Endothelial cell of umbilical vein (primary cell): Measurements from ENCODE around the gene ISL2. TPM values are rescaled to one million over a fixed set of nuclear protein-coding genes. Genes with fewer than 3 reads are reported as not detected.

Source experiments
- BruUV-seq: library from RNA; stranded (reverse); fragments of 400-500 nt; replicated peaks from 2 replicates; lab custom pipeline; 2021; lab: Mats Ljungman, UMichigan
- CTCF ChIA-PET: fragments of 300-600, 350-600 bp; sonication (Branson Sonifier 250); formaldehyde crosslinking; loops from one replicate; lab custom pipeline; 2021; ENCODE audit warnings: antibody characterized with exemption, inconsistent platforms; lab: Charles Lee
- POLR2A ChIA-PET: fragments of 300-600, 350-600 bp; sonication (Branson Sonifier 250); formaldehyde crosslinking; loops from one replicate; lab custom pipeline; 2021; ENCODE audit warnings: antibody characterized with exemption, inconsistent platforms; lab: Charles Lee
- DNase-seq: peaks from one replicate; pipeline ENCODE4 v3.0.0-alpha.2; 2011; ENCODE audit warnings: low read depth, low spot score
- FAIRE-seq: peaks from 2 replicates; lab custom pipeline; 2011; peaks lifted over from hg19 to GRCh38; lab: Jason Lieb, UNC
- H2AFZ ChIP-seq: 2 replicates; pipeline ENCODE4 v1.6.0; 2012; ENCODE audit warnings: low read depth, low read length, control low read depth, inconsistent platforms
- H3K27ac ChIP-seq: 2 replicates; pipeline ENCODE4 v1.5.1; 2011; ENCODE audit warnings: low read depth, mild to moderate bottlenecking, control low read depth, low read length, moderate library complexity; ENCODE audit not compliant: insufficient read depth
- H3K27me3 ChIP-seq, 2 experiments: 2 replicates each; pipeline versions ENCODE4 v1.6.0 to v1.6.1; 2011; ENCODE audit warnings: low read length in 2 of 2, mixed read lengths in 1 of 2; ENCODE audit not compliant: control insufficient read depth in 2 of 2, insufficient read depth in 2 of 2
- H3K36me3 ChIP-seq, 2 experiments: 2 replicates in 1 of 2; 3 replicates in 1 of 2; pipeline ENCODE4 v1.5.1; 2011; ENCODE audit warnings: low read length in 2 of 2, mild to moderate bottlenecking in 1 of 2, moderate library complexity in 1 of 2; ENCODE audit not compliant: control insufficient read depth in 2 of 2, insufficient read depth in 2 of 2; ENCODE audit errors: extremely low read depth in 1 of 2
- H3K4me1 ChIP-seq: 3 replicates; pipeline ENCODE4 v1.5.1; 2011; ENCODE audit warnings: mild to moderate bottlenecking, low read length; ENCODE audit not compliant: control insufficient read depth, insufficient read depth; ENCODE audit errors: extremely low read depth
- H3K4me2 ChIP-seq: 2 replicates; pipeline ENCODE4 v1.6.1; 2011; ENCODE audit warnings: low read length, control low read depth, mixed read lengths; ENCODE audit not compliant: insufficient read depth
- H3K4me3 ChIP-seq, 3 experiments: fragments of 200-600 bp in 1 of 3; sonication (generic), shearing (Covaris generic) in 1 of 3; replicated peaks in 1 of 3; 2 replicates each; pipeline ENCODE4 v1.5.1; 2011 to 2016; ENCODE audit warnings: control low read depth in 3 of 3, low read length in 3 of 3, mild to moderate bottlenecking in 2 of 3, inconsistent platforms in 1 of 3, low read depth in 1 of 3, moderate library complexity in 1 of 3; ENCODE audit not compliant: insufficient read depth in 1 of 3
- H3K79me2 ChIP-seq: 2 replicates; pipeline ENCODE4 v1.6.0; 2012; ENCODE audit warnings: low read length, inconsistent platforms; ENCODE audit not compliant: control insufficient read depth, insufficient read depth
- H3K9ac ChIP-seq: replicated peaks from 2 replicates; pipeline ENCODE3; 2011; ENCODE audit warnings: low read length, control low read depth; ENCODE audit not compliant: insufficient read depth; ENCODE audit errors: extremely low read depth
- H3K9me1 ChIP-seq: replicated peaks from 3 replicates; pipeline ENCODE4 v1.6.0; 2011; ENCODE audit warnings: mild to moderate bottlenecking, low read length; ENCODE audit not compliant: control insufficient read depth, insufficient read depth; ENCODE audit errors: extremely low read depth
- H3K9me3 ChIP-seq: replicated peaks from 2 replicates; pipeline ENCODE4 v1.5.1; 2012; ENCODE audit warnings: low read length, inconsistent platforms; ENCODE audit not compliant: control insufficient read depth, insufficient read depth
- H4K20me1 ChIP-seq: replicated peaks from 2 replicates; pipeline ENCODE3; 2011; ENCODE audit warnings: mild to moderate bottlenecking, low read length; ENCODE audit not compliant: control insufficient read depth, insufficient read depth; ENCODE audit errors: extremely low read depth
- CTCF ChIP-seq, 2 donors: IDR thresholded peaks; 1 replicate in 1 of 2; 2 replicates in 1 of 2; pipeline ENCODE4 v1.5.1; 2011; ENCODE audit warnings: low read length in 2 of 2, mild to moderate bottlenecking in 2 of 2, moderate library complexity in 2 of 2, control low read depth in 1 of 2, inconsistent platforms in 1 of 2, low read depth in 1 of 2; ENCODE audit not compliant: insufficient read depth in 1 of 2; ENCODE audit errors: extremely low read depth in 1 of 2
- EZH2 ChIP-seq: IDR thresholded peaks from 2 replicates; pipeline ENCODE4 v1.6.1; 2012; ENCODE audit warnings: borderline replicate concordance, low read depth, mild to moderate bottlenecking, moderate library complexity, low read length, inconsistent platforms; ENCODE audit not compliant: severe bottlenecking
- FOS ChIP-seq: IDR thresholded peaks from 2 replicates; pipeline ENCODE4 v1.6.1; 2011; ENCODE audit warnings: mild to moderate bottlenecking, low read length, moderate library complexity, borderline replicate concordance; ENCODE audit not compliant: insufficient read depth
- GATA2 ChIP-seq: IDR thresholded peaks from 2 replicates; pipeline ENCODE4 v1.7.0; 2011; ENCODE audit warnings: low read depth, mild to moderate bottlenecking, moderate library complexity, mixed read lengths, low read length; ENCODE audit not compliant: insufficient read length, insufficient read depth
- JUN ChIP-seq: IDR thresholded peaks from 2 replicates; pipeline ENCODE4 v1.6.1; 2011; ENCODE audit warnings: borderline replicate concordance, low read depth; ENCODE audit not compliant: insufficient read length, insufficient read depth
- MAX ChIP-seq: IDR thresholded peaks from 2 replicates; pipeline ENCODE4 v1.6.1; 2011; ENCODE audit not compliant: insufficient read depth, insufficient read length
- MYC ChIP-seq: IDR thresholded peaks from one replicate; pipeline ENCODE4 v1.6.1; 2011; ENCODE audit warnings: mild to moderate bottlenecking, low read depth, low read length
- POLR2A ChIP-seq: IDR thresholded peaks from 2 replicates; pipeline ENCODE4 v1.6.1; 2012; ENCODE audit warnings: low read depth, mild to moderate bottlenecking, control low read depth, low read length
- POLR2AphosphoS5 ChIP-seq: IDR thresholded peaks from 2 replicates; pipeline ENCODE4 v1.6.1; 2012; ENCODE audit warnings: low read depth, mild to moderate bottlenecking, control low read depth, low read length, moderate library complexity; ENCODE audit not compliant: insufficient read depth
- dilution Hi-C: fragments of 300-500 bp; cut with MboI; formaldehyde crosslinking; loops from one replicate; pipeline ENCODE4 v1.15.0; 2019; ENCODE audit warnings: low sequenced_read_pairs; ENCODE audit not compliant: extremely low pct_ligation_motif_present
- intact Hi-C: fragments of 100-400 bp; cut with micrococcal nuclease; formaldehyde crosslinking; loops from one replicate; pipeline ENCODE4 v1.10.0; 2022
- polyA plus RNA-seq, 4 experiments: library from polyadenylated mRNA; depleted of rRNA in 3 of 4; stranded (reverse) in 3 of 4; unstranded in 1 of 4; fragments of >200 nt; gene quantifications; 2 replicates each; pipeline versions ENCODE4 v1.2.1 to v1.2.3, GENCODE V29; 2011 to 2012; ENCODE audit warnings: missing spikeins in 1 of 4
- total RNA-seq: library from RNA; stranded (reverse); gene quantifications from 2 replicates; pipeline ENCODE4 v1.2.3, GENCODE V29; 2021

ISL2 gene
- total and polyA plus RNA-seq, 2 donors (not counting 3 experiments of a cell fraction or from before 2014, with no cell fraction given) = 0.10 TPM; not detected in 1

- no peak overlapping the region for H3K9ac ChIP-seq
- H3K9me3 ChIP-seq = no peaks in the 10 kb centered on the region
- H2AFZ ChIP-seq = no peak overlapping the region
- FAIRE-seq (no peak), DNase-seq (no peak)
- intact Hi-C loops (loop anchor here (1.0 kb wide), 1 partner anchor 23 kb away; the partner anchor contains the start of gene ETFA), dilution Hi-C loops (no loop called here)
- no peaks in the 10 kb centered on the region for H3K79me2 ChIP-seq
- BruUV-seq = no TSS peak
- no peaks in the 10 kb centered on the region for H4K20me1 ChIP-seq
- H3K9me1 ChIP-seq = no peaks in the 10 kb centered on the region
- TF ChIP-seq FOS = no peak
- TF ChIP-seq JUN = no peak
- no peak for TF ChIP-seq MYC
- no peak for TF ChIP-seq GATA2
- TF ChIP-seq MAX = no peak
- no peak for TF ChIP-seq POLR2AphosphoS5
- TF ChIP-seq EZH2 = no peak
- TF ChIP-seq POLR2A = no peak
- peak in 1 of 2 donors; percentile 22 for TF ChIP-seq CTCF (IDR thresholded peaks at IDR 0.05; ENCODE audit: extremely low read depth in 1 of 2, insufficient read depth in 1 of 2, low read depth in 1 of 2, low read length in 2 of 2)
- ChIA-PET POLR2A (no interaction called here), CTCF (interaction anchor here (1.1 to 2.0 kb wide), 8 partner anchors 11 to 149 kb away, joined by 3 to 18 read pairs (median 8); no protein-coding TSS in a partner anchor)
- H3K36me3 ChIP-seq = no peaks in the 10 kb centered on the region
- no peak overlapping the region for H3K4me3 ChIP-seq
- peaks cover 20% of the 10 kb centered on the region for H3K4me1 ChIP-seq
- H3K4me2 ChIP-seq = no peak overlapping the region
- no peak overlapping the region for H3K27ac ChIP-seq
- H3K27me3 ChIP-seq = peaks cover 37 to 53% of the 10 kb centered on the region in 2 experiments
These were observed 2.7 kb upstream of the ISL2 start for GRCh38 chr15:76333720-76334437.
